Measurements from ENCODE around the gene ZNF396. TPM values are rescaled to one million over a fixed set of nuclear protein-coding genes. Genes with fewer than 3 reads are reported as not detected.

Gene ZNF396
- polyA plus RNA-seq, 2 of the 4 experiments (the other 2 are of a cell fraction): 0.94 to 1.3 TPM

- no peak overlapping the region for H3K4me3 ChIP-seq
- ATAC-seq: no peak
These were observed 42.3 kb downstream of the ZNF396 start for GRCh38 chr18:35334821-35335220.

GRCh38 chr18:35334212-35334611 lies 42.9 kb downstream of the ZNF396 start:
- ATAC-seq: no peak
- TF ChIP-seq FOSB (CRISPR knock-in tag; IDR thresholded peaks at IDR 0.05) (no peak), EHF (CRISPR knock-in tag; IDR thresholded peaks at IDR 0.05) (no peak), SREBF2 (IDR thresholded peaks at IDR 0.05) (no peak)
- no peak for DNase-seq (ENCODE audit: low read depth in 1 of 2, low spot score in 1 of 2)
- FAIRE-seq: no peak
- WGBS (ENCODE audit: missing lambda C conversion rate): 100% methylated on average over 1 of the region's 1 CpG
- Histone ChIP-seq H3K4me1 (no peaks in the 10 kb centered on the region), H3K4me2 (no peak overlapping the region), H3K9me3 (peaks cover 60% of the 10 kb centered on the region), H3K4me3 (no peak overlapping the region), H3K27ac (no peak overlapping the region)
- POLR2A ChIA-PET: interaction anchor here (1.0 kb wide), 1 partner anchor 10 kb away, joined by 3 read pairs; the partner anchor contains the start of gene ZNF24
- CTCF ChIA-PET: no interaction called here

More at GRCh38 chr18:35334821-35335220, 42.3 kb downstream of the ZNF396 start:
- peaks cover 66% of the 10 kb centered on the region for H3K9me3 ChIP-seq
- POLR2A ChIA-PET: interaction anchor here (1.0 kb wide), 1 partner anchor 9 kb away, joined by 3 read pairs; the partner anchor contains the start of gene ZNF24
- H3K4me1 ChIP-seq: no peaks in the 10 kb centered on the region
- 92% methylated on average over 3 of the region's 3 CpGs for WGBS (ENCODE audit: missing lambda C conversion rate)
- no peak overlapping the region for H3K27ac ChIP-seq
- CTCF ChIA-PET: no interaction called here
- no peak for FAIRE-seq
- no peak for DNase-seq (ENCODE audit: low read depth in 1 of 2, low spot score in 1 of 2)
- TF ChIP-seq NFE2L2 (conservative IDR thresholded peaks at IDR 0.05; ENCODE audit: low read length) (no peak), FOXS1 (CRISPR knock-in tag; IDR thresholded peaks at IDR 0.05) (no peak), TFCP2L1 (CRISPR knock-in tag; IDR thresholded peaks at IDR 0.05) (no peak), RARB (CRISPR knock-in tag; IDR thresholded peaks at IDR 0.05) (no peak), FOSB (CRISPR knock-in tag; IDR thresholded peaks at IDR 0.05) (no peak), HOXB13 (CRISPR knock-in tag; IDR thresholded peaks at IDR 0.05; ENCODE audit: low read depth) (no peak), RNF2 (IDR thresholded peaks at IDR 0.05; ENCODE audit: borderline replicate concordance, low read depth) (no peak), HES2 (IDR thresholded peaks at IDR 0.05) (no peak), RAD21 (conservative IDR thresholded peaks at IDR 0.05 in 1 of 2, IDR thresholded peaks at IDR 0.05 in 1 of 2) (no peak), EHMT2 (IDR thresholded peaks at IDR 0.05; ENCODE audit: low read depth) (no peak), MYC (IDR thresholded peaks at IDR 0.05; ENCODE audit: borderline replicate concordance, low read length) (no peak), PHF8 (IDR thresholded peaks at IDR 0.05; ENCODE audit: borderline replicate concordance, low read depth) (no peak), HOXB5 (CRISPR knock-in tag; IDR thresholded peaks at IDR 0.05) (no peak), MAX (IDR thresholded peaks at IDR 0.05) (no peak), RFX5 (IDR thresholded peaks at IDR 0.05) (no peak), ZFP36 (IDR thresholded peaks at IDR 0.05; ENCODE audit: borderline replicate concordance, partially characterized antibody) (no peak), NR3C1 (IDR thresholded peaks at IDR 0.05) (no peak), CBX2 (IDR thresholded peaks at IDR 0.05; ENCODE audit: borderline replicate concordance, low read depth) (no peak), MAZ (IDR thresholded peaks at IDR 0.05; ENCODE audit: borderline replicate concordance, low read depth, low read length) (no peak)
- no peak overlapping the region for H3K4me2 ChIP-seq

GRCh38 chr18:35331367-35332087 lies 45.6 kb downstream of the ZNF396 start:
- WGBS (ENCODE audit: missing lambda C conversion rate): 94% methylated on average over 4 of the region's 4 CpGs
- Histone ChIP-seq H3K4me1 (no peaks in the 10 kb centered on the region), H3K9me3 (peaks cover 36% of the 10 kb centered on the region), H3K4me2 (no peak overlapping the region), H3K4me3 (no peak overlapping the region), H3K27ac (no peak overlapping the region)
- ChIA-PET POLR2A (no interaction called here), CTCF (no interaction called here)
- no peak for FAIRE-seq
- no peak for ATAC-seq
- no peak for DNase-seq (ENCODE audit: low read depth in 1 of 2, low spot score in 1 of 2)
- TF ChIP-seq ZC3H11A (IDR thresholded peaks at IDR 0.05) (no peak), KDM1A (IDR thresholded peaks at IDR 0.05; ENCODE audit: low read depth) (no peak), REST (IDR thresholded peaks at IDR 0.05) (no peak), USF2 (IDR thresholded peaks at IDR 0.05) (no peak), BHLHE40 (IDR thresholded peaks at IDR 0.05; ENCODE audit: low read depth, low read length) (no peak), RCOR1 (IDR thresholded peaks at IDR 0.05; ENCODE audit: low read depth, low read length) (no peak), RAD21 (conservative IDR thresholded peaks at IDR 0.05 in 1 of 2, IDR thresholded peaks at IDR 0.05 in 1 of 2) (no peak), E2F6 (IDR thresholded peaks at IDR 0.05; ENCODE audit: borderline replicate concordance, low read depth) (no peak), NR3C1 (IDR thresholded peaks at IDR 0.05) (no peak), CHD4 (IDR thresholded peaks at IDR 0.05; ENCODE audit: borderline replicate concordance) (no peak), TFCP2L1 (CRISPR knock-in tag; IDR thresholded peaks at IDR 0.05) (no peak), HES2 (IDR thresholded peaks at IDR 0.05) (no peak)
